SU-DHL-6 (cell line): ENCODE results near the gene DMXL1.
A peak's percentile ranks its signal among the peaks of the same experiment; 100 is the strongest.

Experiments used
- H2AFZ ChIP-seq: fragments of 200-600 bp; sonication (generic); 2 replicates; pipeline ENCODE4 v1.6.1; 2014; ENCODE audit warnings: low read depth, mild to moderate bottlenecking, moderate library complexity, mixed read lengths, antibody characterized with exemption, low read length; ENCODE audit not compliant: severe bottlenecking
- H3F3A ChIP-seq: fragments of 200-600 bp; shearing (Covaris generic); 2 replicates; pipeline ENCODE4 v1.6.0; 2016; ENCODE audit warnings: antibody characterized with exemption, mild to moderate bottlenecking; ENCODE audit not compliant: insufficient read depth
- H3K27ac ChIP-seq: fragments of 200-600 bp; sonication (generic); 2 replicates; pipeline ENCODE4 v1.5.1; 2016; ENCODE audit warnings: low read depth, mild to moderate bottlenecking, low read length, moderate library complexity, mixed read lengths
- H3K27me3 ChIP-seq: fragments of 200-600 bp; sonication (generic), shearing (Covaris generic); 2 replicates; pipeline ENCODE4 v1.6.0; 2014; ENCODE audit warnings: mild to moderate bottlenecking, low read length
- H3K36me3 ChIP-seq: fragments of 200-600 bp; sonication (generic); 2 replicates; pipeline ENCODE4 v1.6.1; 2014; ENCODE audit warnings: mild to moderate bottlenecking, low read length, mixed read lengths
- H3K4me2 ChIP-seq: fragments of 300-600, 200-600 bp; shearing (Covaris generic), sonication (generic); 2 replicates; pipeline ENCODE4 v1.6.0; 2014; ENCODE audit warnings: low read length, low read depth, mild to moderate bottlenecking; ENCODE audit not compliant: poor library complexity, severe bottlenecking
- H3K4me3 ChIP-seq: fragments of 200-600 bp; sonication (generic); 2 replicates; pipeline ENCODE4 v1.5.1; 2014; ENCODE audit warnings: antibody characterized with exemption, low read length, mild to moderate bottlenecking, mixed read lengths; ENCODE audit not compliant: insufficient read depth, poor library complexity, severe bottlenecking
- H3K79me2 ChIP-seq: fragments of 200-600 bp; sonication (generic); 2 replicates; pipeline ENCODE4 v1.6.1; 2014; ENCODE audit warnings: mild to moderate bottlenecking, low read length, moderate library complexity; ENCODE audit not compliant: insufficient read depth
- H3K9ac ChIP-seq: fragments of 200-600 bp; sonication (generic); 2 replicates; pipeline ENCODE4 v1.7.0; 2014; ENCODE audit warnings: mild to moderate bottlenecking, low read length
- H3K9me2 ChIP-seq: fragments of 200-600 bp; sonication (generic); replicated peaks from 2 replicates; pipeline ENCODE4 v1.6.1; 2014; ENCODE audit warnings: low read length; ENCODE audit not compliant: insufficient read depth
- H3K9me3 ChIP-seq: fragments of 200-600 bp; sonication (generic); 2 replicates; pipeline ENCODE4 v1.6.1; 2014; ENCODE audit warnings: low read length, mixed read lengths; ENCODE audit not compliant: insufficient read depth
- H4K20me1 ChIP-seq: fragments of 200-600 bp; sonication (generic); 2 replicates; pipeline ENCODE4 v1.6.1; 2014; ENCODE audit warnings: low read depth, mild to moderate bottlenecking, antibody characterized with exemption, low read length, moderate library complexity, mixed read lengths
- CTCF ChIP-seq: fragments of 200-600 bp; sonication (generic); IDR thresholded peaks from one replicate; pipeline ENCODE4 v1.5.1; 2017; ENCODE audit warnings: antibody characterized with exemption, mild to moderate bottlenecking, low read length, moderate library complexity; ENCODE audit not compliant: insufficient read depth, poor library complexity, severe bottlenecking
- EZH2phosphoT487 ChIP-seq: fragments of 200-600 bp; sonication (generic), shearing (Covaris generic); conservative IDR thresholded peaks from 2 replicates; pipeline ENCODE4 v1.6.1; 2018; ENCODE audit warnings: mild to moderate bottlenecking, antibody characterized with exemption, low read length, moderate library complexity, mixed read lengths

The DMXL1 gene

GRCh38 chr5:119078071-119078846 is 7.4 kb downstream of the DMXL1 start:
- Histone ChIP-seq H3K4me3 (no peak overlapping the region), H3K9me3 (no peaks in the 10 kb centered on the region), H3K79me2 (peaks cover 98% of the 10 kb centered on the region), H3K27ac (no peak overlapping the region), H2AFZ (no peak overlapping the region), H3K9ac (no peak overlapping the region), H3F3A (peaks cover 32% of the 10 kb centered on the region), H3K27me3 (no peaks in the 10 kb centered on the region), H3K36me3 (no peaks in the 10 kb centered on the region), H4K20me1 (0 out of 2 replicates have a peak, but pooled peaks cover 8% of the 10 kb centered on the region), H3K4me2 (peak overlapping the region; percentile 31), H3K9me2 (no peaks in the 10 kb centered on the region)
- no peak for TF ChIP-seq EZH2phosphoT487
- TF ChIP-seq CTCF = no peak

GRCh38 chr5:119078861-119079260 is 8.0 kb downstream of the DMXL1 start:
- Histone ChIP-seq H2AFZ (no peak overlapping the region), H3K79me2 (peaks cover 98% of the 10 kb centered on the region), H3K4me2 (peak overlapping the region; percentile 2), H3F3A (peaks cover 38% of the 10 kb centered on the region), H4K20me1 (0 out of 2 replicates have a peak, but pooled peaks cover 8% of the 10 kb centered on the region), H3K9ac (no peak overlapping the region), H3K27ac (no peak overlapping the region), H3K9me2 (no peaks in the 10 kb centered on the region), H3K36me3 (no peaks in the 10 kb centered on the region), H3K27me3 (no peaks in the 10 kb centered on the region), H3K9me3 (no peaks in the 10 kb centered on the region), H3K4me3 (no peak overlapping the region)
- TF ChIP-seq EZH2phosphoT487 (no peak), CTCF (no peak)

- Histone ChIP-seq H3K79me2 (peaks cover 98% of the 10 kb centered on the region), H3K36me3 (no peaks in the 10 kb centered on the region), H3K9ac (no peak overlapping the region), H3K4me3 (no peak overlapping the region), H3K4me2 (peak overlapping the region; percentile 2), H3K9me2 (no peaks in the 10 kb centered on the region), H2AFZ (no peak overlapping the region), H3F3A (peaks cover 33% of the 10 kb centered on the region), H4K20me1 (0 out of 2 replicates have a peak, but pooled peaks cover 8% of the 10 kb centered on the region), H3K27ac (no peak overlapping the region), H3K9me3 (no peaks in the 10 kb centered on the region), H3K27me3 (no peaks in the 10 kb centered on the region)
- no peak for TF ChIP-seq CTCF
- TF ChIP-seq EZH2phosphoT487 = no peak
Observed at GRCh38 chr5:119079318-119079921, 8.5 kb downstream of the DMXL1 start.
